HG02852 (cell line): ENCODE results near the gene CIAPIN1.
"Not testable (repeated sequence)": the region's sequence is repeated elsewhere in the genome, so short reads cannot be mapped to it uniquely, and the experiment has no call there.

ENCODE experiments used
- ATAC-seq: cut with Tn5 transposase; IDR thresholded peaks from one replicate; pipeline ENCODE4 v1.9.1; 2021; ENCODE audit warnings: mild to moderate bottlenecking, moderate library complexity; ENCODE audit not compliant: unreplicated experiment

Gene CIAPIN1

GRCh38 chr16:57407521-57408353, 39.4 kb downstream of the CIAPIN1 start:
- ATAC-seq = no peak

GRCh38 chr16:57406881-57407280, 40.3 kb downstream of the CIAPIN1 start:
- no peak for ATAC-seq

GRCh38 chr16:57405097-57405496, 42.1 kb downstream of the CIAPIN1 start:
- no peak for ATAC-seq

GRCh38 chr16:57403965-57404817, 43.0 kb downstream of the CIAPIN1 start, which contains the start of gene CCL17:
Gene CCL17, plus strand, starts transcription at chr16:57404767. Its CDS starts 9,166 bp downstream, at chr16:57413933.
- ATAC-seq = no peak

GRCh38 chr16:57401943-57402640, 45.1 kb downstream of the CIAPIN1 start:
- no peak for ATAC-seq

- not testable (repeated sequence) for ATAC-seq
These were observed 49.7 kb downstream of the CIAPIN1 start for GRCh38 chr16:57397493-57397892.

GRCh38 chr16:57396786-57397185, 50.4 kb downstream of the CIAPIN1 start:
- ATAC-seq = no peak

GRCh38 chr16:57395026-57395425, 52.2 kb downstream of the CIAPIN1 start:
- ATAC-seq = no peak

GRCh38 chr16:57394444-57394843, 52.7 kb downstream of the CIAPIN1 start:
- no peak for ATAC-seq

- no peak for ATAC-seq
These were observed 54.5 kb downstream of the CIAPIN1 start for GRCh38 chr16:57392694-57393093.

GRCh38 chr16:57391708-57392107, 55.5 kb downstream of the CIAPIN1 start:
- no peak for ATAC-seq

GRCh38 chr16:57391300-57391699, 55.9 kb downstream of the CIAPIN1 start:
- no peak for ATAC-seq

GRCh38 chr16:57390636-57391295, 56.4 kb downstream of the CIAPIN1 start:
- no peak for ATAC-seq

GRCh38 chr16:57389087-57389468, 58.1 kb downstream of the CIAPIN1 start:
- no peak for ATAC-seq

GRCh38 chr16:57388359-57389086, 58.7 kb downstream of the CIAPIN1 start:
- peak; percentile 70 for ATAC-seq

- ATAC-seq = peak; percentile 53
These were observed 59.4 kb downstream of the CIAPIN1 start for GRCh38 chr16:57387598-57388354.

- ATAC-seq = no peak
These were observed 60.7 kb downstream of the CIAPIN1 start for GRCh38 chr16:57386381-57386951.

GRCh38 chr16:57385083-57385482, 62.1 kb downstream of the CIAPIN1 start:
- no peak for ATAC-seq
